Loucy (cell line): ENCODE data around the gene KCNIP2.

Source experiments
- CTCF ChIP-seq: fragments of 200-600 bp; sonication (generic); conservative IDR thresholded peaks from 2 replicates; pipeline ENCODE4 v1.5.1; 2014; ENCODE audit warnings: mild to moderate bottlenecking, antibody characterized with exemption, low read length
- EZH2phosphoT487 ChIP-seq: fragments of 200-600 bp; IDR thresholded peaks from 2 replicates; pipeline ENCODE4 v1.6.1; 2018; ENCODE audit warnings: antibody characterized with exemption, mild to moderate bottlenecking, moderate library complexity, borderline replicate concordance

GRCh38 chr10:101824736-101825135 lies 18.9 kb downstream of the KCNIP2 start:
- TF ChIP-seq CTCF: no peak
- no peak for TF ChIP-seq EZH2phosphoT487
